Right kidney (tissue), 9 donors: ENCODE results near the gene HBS1L.
A peak's percentile ranks its signal among the peaks of the same experiment; 100 is the strongest.

Source experiments
- DNase-seq: peaks from one replicate; pipeline ENCODE4 v3.0.0-alpha.2; 2016
- long read RNA-seq, 8 donors: transcript quantifications; one replicate each; lab custom pipeline, GENCODE V29; 2026

HBS1L gene
- long read RNA-seq, donor 1, full-length matches to known transcripts: 17 of 33 reads
- long read RNA-seq, donor 1, partial matches to known transcripts: 16 of 33 reads
- long read RNA-seq, donor 1, other reads (novel, unspliced or antisense): 0 of 33 reads
- long read RNA-seq, donor 2, full-length matches to known transcripts: 8 of 8 reads
- long read RNA-seq, donor 2, partial matches to known transcripts: 0 of 8 reads
- long read RNA-seq, donor 2, other reads (novel, unspliced or antisense): 0 of 8 reads
- long read RNA-seq, donor 3, partial matches to known transcripts: 0 of 4 reads
- long read RNA-seq, donor 3, other reads (novel, unspliced or antisense): 0 of 4 reads
- long read RNA-seq, donor 4, full-length matches to known transcripts: 7 of 13 reads
- long read RNA-seq, donor 4, partial matches to known transcripts: 6 of 13 reads
- long read RNA-seq, donor 4, other reads (novel, unspliced or antisense): 0 of 13 reads
- long read RNA-seq, donor 5, full-length matches to known transcripts: 13 of 18 reads
- long read RNA-seq, donor 5, partial matches to known transcripts: 5 of 18 reads
- long read RNA-seq, donor 5, other reads (novel, unspliced or antisense): 0 of 18 reads
- long read RNA-seq, donor 6, full-length matches to known transcripts: 12 of 17 reads
- long read RNA-seq, donor 6, partial matches to known transcripts: 5 of 17 reads
- long read RNA-seq, donor 6, other reads (novel, unspliced or antisense): 0 of 17 reads
- long read RNA-seq, donor 7, full-length matches to known transcripts: 13 of 20 reads
- long read RNA-seq, donor 7, partial matches to known transcripts: 7 of 20 reads
- long read RNA-seq, donor 7, other reads (novel, unspliced or antisense): 0 of 20 reads
- long read RNA-seq, donor 8, full-length matches to known transcripts: 10 of 15 reads
- long read RNA-seq, donor 8, partial matches to known transcripts: 5 of 15 reads
- long read RNA-seq, donor 8, other reads (novel, unspliced or antisense): 0 of 15 reads

DNA sequence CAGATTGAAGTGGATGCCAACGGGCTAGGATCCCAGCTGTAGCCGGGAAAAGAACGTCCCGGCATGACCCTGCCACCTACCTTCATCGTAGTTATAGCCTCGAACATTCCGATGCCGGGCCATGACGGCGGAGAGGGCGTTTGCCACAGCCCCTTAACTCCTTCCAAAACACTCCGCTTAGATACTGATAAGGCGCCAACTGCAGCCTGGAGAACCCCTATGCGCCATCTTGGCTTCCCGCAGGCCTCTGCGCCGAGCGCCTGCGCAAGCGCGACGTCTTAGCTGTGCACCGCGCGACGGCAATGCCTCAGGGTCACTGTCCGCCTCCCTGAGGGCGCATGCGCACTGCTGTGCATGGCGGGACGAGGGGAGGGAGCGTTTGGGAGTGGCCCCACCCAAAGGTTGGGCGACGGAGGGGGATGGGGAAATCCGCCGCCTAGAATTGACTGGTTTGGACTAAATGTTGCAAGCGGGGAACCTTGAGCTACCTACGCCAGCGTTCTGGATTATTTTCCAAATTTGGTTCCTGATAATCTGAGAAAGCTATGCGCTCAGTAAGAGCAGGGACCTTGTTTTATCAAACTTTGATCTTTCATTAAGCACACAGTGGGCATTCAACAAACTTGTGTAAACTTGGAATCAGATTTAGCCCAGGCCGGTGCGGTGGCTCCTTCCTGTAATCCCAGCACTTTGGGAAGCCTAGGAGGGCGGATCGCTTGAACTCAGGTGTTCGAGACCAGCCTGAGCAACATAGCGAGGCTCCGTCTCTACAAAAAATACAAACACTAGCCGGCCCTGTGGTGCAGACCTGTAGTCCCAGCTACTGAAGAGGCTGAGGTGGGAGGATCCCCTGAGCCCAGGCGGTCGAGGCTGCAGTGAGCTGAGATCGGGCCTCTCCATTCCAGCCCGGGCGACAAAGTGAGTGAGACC, at the start of gene HBS1L:
Gene HBS1L, minus strand, starts transcription at position 254 of the 930 bp plus-strand sequence. Its CDS starts 131 bp downstream, at position 123.
- peak; percentile 86 for DNase-seq

DNA sequence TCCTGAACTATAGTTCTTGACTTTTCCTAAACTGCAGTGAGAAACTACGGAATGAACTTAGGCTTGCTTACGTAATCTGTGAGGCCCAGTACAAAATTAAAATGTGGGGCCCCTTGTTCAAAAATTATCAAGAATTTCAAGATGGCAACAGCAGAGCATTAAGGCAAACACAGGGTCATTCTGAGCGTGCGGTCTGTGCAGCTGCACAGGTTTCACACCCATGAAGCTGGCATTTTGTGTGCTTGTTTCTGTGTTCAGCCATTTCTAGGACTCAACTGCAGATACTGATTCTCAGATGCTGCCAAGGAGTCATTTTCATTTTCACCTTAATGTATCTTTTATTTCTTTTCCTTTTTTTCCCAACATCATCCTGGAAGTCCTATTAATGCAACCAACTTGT, 49.6 kb upstream of the HBS1L start:
- no peak for DNase-seq

DNA sequence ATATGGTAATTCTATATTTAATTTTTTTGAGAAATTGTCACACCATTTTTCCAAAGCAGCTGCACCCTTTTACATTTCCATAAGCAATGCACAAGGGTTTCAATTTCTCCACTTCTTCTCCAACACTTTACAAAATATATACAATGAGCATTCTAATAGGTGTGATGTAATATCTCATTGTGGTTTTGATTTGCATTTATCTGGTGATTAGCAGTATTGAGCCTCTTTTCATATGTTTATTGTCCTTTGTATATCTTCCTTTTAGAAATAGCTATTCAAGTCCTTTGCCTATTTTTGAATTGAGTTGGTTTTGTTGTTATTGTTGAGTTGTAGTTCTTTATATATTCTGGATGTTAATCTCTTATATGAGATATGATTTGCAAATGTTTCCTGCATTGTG, 47.6 kb upstream of the HBS1L start:
- DNase-seq: no peak

DNA sequence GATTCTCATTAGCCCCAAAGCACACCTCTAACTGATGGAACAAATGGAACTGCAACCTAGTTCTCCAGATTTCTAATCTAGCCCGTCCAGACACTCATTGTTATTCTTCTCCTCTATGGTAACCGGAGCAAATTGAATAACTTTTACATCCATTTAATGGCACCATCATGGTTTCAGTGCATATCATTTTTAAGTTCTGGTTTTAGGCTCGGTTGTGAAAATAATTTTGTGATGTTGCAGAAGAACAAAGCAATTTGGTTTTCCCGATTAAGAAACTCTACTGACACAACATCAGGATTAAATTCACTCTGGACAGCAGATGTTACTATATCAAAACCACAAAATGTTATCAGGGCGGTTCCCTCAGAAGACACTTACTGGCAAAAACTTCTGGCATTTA, 42.5 kb upstream of the HBS1L start:
- DNase-seq: no peak

DNA sequence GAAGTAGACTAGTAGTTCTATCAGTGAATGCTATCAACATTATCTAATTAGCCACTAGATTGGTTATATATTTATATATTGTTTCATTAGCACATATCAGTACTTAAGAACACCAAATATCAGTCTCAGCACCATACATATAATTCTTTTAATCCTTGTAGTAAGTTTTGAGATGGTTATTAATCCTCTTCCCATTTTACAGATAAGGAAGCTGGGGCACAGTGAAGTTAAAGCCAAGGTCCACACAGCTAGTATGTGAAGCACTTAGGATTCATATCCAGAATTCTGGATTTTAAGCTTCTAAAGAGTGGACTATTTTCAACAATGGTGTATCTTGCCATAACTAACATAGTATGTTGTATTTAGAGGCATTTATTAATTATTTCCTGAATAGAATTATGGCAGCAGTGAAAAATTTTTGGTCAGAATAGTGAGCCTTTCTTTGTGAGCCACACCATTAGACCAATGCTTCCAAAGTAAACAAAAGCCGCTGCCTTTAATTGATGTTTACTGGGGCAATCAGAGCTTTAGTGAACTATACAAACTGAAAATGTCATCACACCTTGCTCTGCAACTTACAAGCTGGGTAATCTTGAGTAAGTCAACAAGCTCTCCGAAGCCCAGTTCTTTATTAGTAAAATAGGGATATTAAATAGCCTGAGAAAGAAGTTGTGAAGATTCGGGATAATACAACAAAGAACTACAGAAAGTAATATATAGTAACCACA, 41.9 kb upstream of the HBS1L start:
- no peak for DNase-seq

DNA sequence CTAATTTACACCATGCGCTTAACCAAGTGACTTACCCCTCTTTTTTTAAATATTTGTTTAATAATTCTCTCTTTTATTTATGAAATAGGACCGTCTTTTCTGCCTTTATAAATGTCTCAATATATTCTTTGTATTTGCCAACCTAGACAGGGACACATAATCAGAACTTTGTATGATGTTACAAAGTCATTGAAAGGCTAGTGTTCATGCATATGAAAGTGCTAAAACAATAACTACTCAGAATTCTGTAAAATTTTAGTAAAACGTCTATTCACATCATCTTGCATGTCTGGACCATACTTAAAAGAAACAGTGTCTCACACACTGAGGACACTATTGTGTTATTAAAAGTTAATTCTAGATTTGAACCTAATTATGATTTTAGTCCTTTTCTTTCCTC, 41.1 kb upstream of the HBS1L start:
- no peak for DNase-seq

DNA sequence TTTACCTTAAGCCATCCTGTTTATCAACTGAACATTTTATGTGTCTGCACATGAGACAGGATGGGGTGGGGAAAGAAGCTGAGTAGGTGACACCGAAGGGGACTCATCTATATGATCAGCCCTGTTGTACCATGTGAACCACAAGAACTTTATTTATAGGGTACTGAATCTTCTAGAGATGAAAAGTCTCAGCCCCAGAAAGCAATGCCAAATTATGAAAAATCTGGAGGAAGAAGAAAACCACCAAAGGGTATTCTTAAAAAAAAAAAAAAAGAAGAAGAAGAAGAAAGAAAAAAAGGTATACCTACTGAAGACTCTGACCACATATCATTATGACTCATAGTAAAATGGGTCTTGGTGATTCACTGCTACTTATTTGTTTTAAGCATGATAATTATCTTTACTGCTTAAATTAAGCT, 39.8 kb upstream of the HBS1L start:
- DNase-seq: no peak

DNA sequence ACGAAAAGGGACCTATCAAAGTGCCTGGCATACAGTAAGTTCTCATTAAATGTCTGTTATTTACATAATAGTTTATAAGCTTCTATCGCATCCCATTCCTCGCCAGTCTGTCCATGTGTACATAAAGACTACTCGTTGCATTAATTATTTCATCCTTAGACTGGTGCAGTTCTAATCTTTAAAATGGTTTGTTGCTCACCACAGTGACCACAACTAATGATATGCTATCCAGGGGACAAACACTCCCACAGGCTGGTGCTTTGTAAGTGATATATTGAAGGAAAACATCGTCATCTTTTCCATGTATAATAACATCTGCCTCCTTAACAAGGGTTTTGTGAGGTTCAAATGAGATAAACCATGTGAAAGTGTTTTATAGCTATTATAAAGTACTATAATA, 39.0 kb upstream of the HBS1L start:
- no peak for DNase-seq

DNA sequence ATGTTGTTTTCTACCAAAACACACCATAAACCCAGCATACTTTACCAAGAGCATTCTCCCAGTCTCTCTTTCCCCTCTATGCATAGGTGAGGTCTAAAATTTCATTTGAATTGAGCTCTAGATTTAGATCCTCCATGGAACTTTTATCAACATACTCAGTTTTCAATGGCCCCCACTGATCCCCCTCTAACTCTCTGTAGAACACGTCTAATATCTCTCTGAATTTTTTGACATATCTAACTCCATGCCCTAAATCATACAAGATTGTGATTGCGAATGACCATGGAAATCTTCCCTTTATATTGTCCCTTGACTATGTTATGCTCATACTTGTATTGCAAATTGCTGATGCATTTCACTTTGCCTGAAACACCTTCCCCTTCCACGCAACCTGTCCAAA, 38.1 kb upstream of the HBS1L start:
- no peak for DNase-seq

DNA sequence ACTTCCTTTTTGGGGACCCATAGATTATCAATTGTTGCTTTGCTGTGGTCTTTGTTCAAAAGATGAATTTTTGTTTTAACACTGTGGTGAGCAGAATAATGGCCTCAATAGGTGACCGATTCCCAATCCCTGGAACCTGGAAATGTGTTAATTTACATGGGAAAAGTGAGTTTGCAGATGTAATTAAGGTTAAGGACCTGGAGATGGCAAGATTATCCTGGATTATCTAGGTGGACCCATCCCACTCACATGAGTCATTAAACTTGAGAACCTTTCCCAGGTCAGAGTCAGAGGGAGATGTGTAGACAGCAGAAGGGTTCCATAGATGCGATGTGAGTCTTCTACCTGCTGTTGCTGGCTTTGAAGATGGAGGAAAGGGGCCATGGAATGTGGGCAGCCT, 36.2 kb upstream of the HBS1L start:
- DNase-seq: no peak

DNA sequence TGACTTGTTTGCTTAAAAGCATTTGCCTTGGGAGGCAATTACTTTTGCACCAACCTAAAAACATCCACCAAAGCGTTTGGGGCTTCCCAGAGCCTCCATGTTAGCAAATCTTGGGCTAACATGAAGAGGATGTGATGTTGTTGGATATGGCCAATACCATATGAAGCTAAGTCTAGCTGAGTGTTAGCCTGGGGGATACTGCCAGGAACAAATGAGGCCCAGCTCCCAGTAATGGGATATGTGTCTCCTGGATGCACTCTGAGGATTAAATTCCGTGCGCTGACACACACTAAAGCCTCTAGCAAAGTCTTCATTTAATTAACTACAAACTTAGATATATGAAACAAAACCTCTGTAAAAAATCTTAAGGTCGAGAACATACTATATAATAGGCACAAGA, 35.3 kb upstream of the HBS1L start:
- no peak for DNase-seq

DNA sequence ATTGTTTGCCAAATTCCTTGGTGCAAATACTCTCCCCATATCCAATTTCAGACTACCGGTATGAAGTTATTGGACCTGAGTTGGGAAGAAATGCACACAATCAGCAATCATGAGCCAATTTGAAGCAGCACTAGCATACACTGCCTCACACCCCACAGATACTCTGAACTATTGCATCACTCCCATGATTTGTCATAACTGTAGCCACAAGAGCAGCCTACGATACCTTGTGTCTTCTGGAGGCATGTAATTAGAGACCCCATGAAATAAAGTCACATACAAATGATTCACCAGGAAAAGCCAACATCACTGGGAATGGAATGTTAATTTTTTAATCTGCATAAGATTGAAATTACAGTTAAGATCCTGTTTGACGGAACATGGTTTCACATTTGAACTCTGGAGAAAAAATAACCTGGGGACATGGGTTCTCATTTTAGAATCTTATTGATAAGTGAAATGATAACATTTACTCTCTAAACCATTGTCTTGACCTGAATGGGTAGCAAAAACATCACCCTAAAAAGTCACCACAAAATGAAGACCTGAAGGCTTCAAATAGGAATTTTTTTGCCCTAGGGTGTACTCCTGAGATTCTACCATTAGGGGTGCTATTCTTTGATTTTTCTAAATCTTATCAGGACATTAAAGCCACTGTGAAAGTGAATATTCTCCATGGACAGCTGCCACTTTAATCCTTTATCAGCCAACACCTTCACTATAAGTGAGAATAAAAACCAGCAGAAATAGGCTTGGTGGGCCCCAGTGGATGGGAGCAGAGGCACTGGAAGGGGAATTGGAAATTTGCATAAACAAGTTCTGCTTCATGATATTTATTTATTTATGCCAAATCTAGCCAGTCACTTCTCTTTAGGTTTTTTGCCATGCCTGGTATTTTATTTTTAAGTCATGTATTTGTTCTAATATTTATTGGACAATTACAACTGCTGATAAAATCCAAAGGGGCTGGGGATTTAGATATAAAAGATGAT, 34.5 kb upstream of the HBS1L start:
- DNase-seq: no peak

DNA sequence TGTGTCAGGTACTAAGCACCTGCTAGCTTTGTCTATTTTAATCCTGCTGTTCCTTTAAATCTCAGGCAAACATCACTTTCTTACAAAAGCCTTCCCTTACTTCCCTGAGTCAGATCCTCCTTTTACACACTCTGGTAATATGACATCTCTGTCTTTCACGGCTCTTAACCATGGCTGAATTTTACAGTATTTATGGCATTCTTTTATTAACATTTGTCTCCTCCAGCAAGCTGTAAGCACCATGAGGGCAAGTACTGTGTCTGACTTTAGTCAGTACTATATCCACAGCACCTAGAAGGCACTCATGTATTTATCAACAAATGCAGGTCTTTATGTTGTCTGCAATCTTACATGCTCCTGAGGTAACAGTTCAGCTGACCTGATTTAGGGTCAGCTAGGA, 33.7 kb upstream of the HBS1L start:
- DNase-seq: no peak

DNA sequence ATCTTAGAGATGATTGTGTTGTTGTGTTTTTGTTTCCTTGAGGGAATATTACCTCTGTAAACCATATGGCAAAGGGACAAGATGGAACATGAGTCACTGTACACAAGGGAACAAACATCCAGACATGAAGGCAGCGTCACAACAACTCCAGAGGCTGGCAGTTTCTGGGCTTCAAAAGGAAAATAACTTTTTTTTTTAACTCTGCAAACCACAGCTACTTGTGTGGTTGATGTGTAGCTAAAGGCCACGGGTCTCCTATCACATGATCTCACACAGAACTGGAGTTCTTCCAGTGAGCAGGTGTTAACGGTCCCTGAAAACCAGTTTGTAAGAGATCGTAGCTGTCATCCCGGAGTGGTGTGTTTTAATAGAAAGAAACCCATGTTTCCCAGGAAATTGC, 33.2 kb upstream of the HBS1L start:
- no peak for DNase-seq

DNA sequence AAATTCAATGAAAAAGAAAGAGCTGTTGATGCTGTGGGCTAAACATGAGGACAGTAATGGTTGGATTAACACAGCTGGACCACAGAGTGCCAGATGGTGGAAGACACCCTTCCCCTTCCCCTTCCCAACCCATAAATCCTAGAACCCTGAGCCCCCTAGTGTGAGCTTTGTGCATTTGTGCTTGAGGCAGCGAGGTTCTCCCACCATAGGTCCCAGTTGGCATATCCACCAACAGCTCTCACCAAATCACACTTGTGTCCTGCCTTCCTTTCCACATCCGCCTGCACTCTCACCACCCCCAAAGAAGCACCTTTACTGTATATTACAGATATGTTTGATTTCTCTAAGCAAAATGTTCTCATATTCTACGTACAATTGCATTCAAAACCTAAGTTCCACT, 32.8 kb upstream of the HBS1L start:
- DNase-seq: no peak

DNA sequence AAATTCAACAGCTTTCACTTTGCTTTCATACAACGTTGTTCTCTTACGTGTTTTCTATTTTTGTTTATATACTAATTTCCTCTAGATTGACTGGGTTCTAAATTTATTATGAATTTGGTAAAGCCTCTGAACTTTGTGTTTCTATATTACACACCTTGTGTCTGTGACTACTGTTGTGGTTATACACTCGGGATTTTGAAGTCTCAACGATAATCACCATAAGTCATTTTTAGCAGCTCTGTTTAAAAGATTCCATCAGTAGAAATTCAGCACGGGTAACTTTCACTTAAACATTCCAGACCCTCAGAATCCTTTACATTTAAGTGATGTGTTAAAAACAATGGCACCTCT, 31.8 kb upstream of the HBS1L start:
- DNase-seq: no peak

DNA sequence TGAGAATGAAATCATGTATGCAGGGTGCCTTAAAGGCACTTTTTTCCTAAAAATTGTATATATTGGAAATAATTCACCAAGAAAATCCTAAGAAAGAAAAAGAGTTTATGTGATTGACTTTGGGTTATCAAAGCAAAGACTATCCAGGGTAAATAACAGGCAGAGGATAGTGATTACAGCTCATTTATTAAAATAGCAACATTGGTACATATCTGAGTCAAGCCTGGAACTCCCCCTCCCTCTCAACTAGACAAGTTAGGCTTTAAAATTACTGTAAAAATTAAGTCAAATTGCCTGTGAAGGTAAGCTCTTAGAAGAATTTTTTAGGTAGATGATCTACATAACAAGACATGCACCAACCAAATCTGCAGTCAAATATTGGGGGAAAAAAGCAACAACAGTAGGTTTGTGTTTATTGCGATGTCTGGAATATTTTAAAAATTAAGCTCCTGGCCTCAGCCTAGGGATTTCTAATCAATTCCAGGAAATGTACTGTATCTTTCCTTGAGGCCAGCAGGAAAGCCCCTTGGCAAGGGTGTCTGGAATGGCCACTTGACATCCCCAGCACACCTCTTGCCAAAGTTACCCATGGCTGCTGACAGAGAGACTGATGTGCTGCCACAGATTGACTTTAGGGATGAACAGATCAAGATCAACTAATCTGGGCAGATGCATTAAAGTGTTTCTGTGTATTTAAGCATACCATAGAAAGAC, 31.2 kb upstream of the HBS1L start:
- DNase-seq: no peak

DNA sequence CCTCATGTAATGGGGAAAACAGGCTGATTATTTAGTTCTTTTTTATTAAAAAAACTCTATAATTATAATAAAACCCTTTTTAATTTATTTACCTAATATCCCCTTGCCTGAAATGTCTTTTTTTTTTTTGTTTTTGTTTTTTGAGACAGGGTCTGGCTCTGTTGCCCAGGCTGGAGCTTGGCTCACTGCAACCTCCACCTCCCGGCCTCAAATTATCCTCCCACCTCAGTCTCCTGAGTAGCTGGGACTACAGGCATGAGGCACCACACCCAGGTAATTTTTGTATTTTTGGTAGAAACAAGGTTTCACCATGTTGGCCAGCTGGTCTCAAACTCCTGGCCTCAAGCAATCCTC, 30.3 kb upstream of the HBS1L start:
- DNase-seq: no peak

DNA sequence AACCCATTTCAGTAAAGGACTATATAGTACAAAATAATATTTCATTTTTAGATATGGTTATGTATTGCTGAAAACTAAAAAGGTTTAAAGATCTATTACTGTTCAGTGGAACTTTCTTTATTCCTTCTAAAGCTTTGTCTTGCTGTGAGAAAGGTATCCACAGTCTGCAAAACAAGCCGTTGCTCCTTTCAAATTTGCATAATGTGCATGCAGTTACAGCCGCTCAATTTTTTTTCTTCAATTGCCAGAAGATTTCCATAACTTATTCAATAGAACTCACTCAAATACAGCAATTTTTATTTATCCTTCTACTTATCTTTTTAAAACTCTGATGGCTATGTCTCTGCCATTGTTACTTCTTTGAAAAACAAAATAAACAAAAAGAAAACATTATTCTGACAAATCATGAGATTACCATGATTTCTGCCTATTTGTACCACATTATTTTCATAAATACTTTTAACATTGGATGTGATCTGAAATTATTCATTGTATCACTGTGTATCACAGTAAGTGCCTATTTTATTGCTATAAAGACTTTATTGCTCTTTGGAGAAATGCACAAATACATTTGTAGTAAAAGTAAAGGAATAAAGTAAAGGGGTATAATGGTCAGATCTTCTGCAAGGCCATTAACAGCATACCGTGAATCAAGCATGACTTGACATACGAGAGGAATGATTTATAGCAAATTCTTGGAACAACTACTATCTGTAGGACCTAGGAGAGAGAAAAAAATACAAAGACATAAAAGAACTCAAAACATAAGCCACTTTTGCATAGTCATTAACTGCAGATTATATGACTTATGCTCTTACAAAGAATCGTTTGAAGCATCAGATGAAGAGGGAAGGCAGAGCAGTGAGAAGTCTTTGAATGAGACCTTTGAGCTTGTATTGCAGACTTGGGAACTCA, 29.6 kb upstream of the HBS1L start:
- no peak for DNase-seq
